ENCODE data around the gene FSTL1. TPM values are rescaled to one million over a fixed set of nuclear protein-coding genes. Genes with fewer than 3 reads are reported as not detected.

FSTL1 gene
- total RNA-seq, 4 donors from 2014 or later = 409 to 701 (median 677) TPM

GRCh38 chr3:120473389-120473788, 22.6 kb upstream of the FSTL1 start:
- H3K4me1 ChIP-seq = peaks cover 12 to 48% (median 36%) of the 10 kb centered on the region in 4 donors
- no peaks in the 10 kb centered on the region for H3K9me3 ChIP-seq
- no peaks in the 10 kb centered on the region for H3K27me3 ChIP-seq
- WGBS = 82% methylated on average over 2 of the region's 2 CpGs
- H3K36me3 ChIP-seq = no peaks in the 10 kb centered on the region
- TF ChIP-seq EP300 (IDR thresholded peaks at IDR 0.05) = no peak
- TF ChIP-seq POLR2AphosphoS5 (IDR thresholded peaks at IDR 0.05) = no peak
- H3K27ac ChIP-seq (replicated peaks in 1 of 4) = no peak overlapping the region
- intact Hi-C loops (cut with DNase I) = no loop called here
- no peak for DNase-seq (ENCODE audit: extremely low spot score)
- no peak overlapping the region for H3K4me3 ChIP-seq

- H3K9me3 ChIP-seq = no peaks in the 10 kb centered on the region
- H3K27ac ChIP-seq (replicated peaks in 1 of 4) = no peak overlapping the region
- H3K4me1 ChIP-seq = peaks cover 8 to 39% (median 28%) of the 10 kb centered on the region in 4 donors
- H3K4me3 ChIP-seq = no peak overlapping the region
- H3K36me3 ChIP-seq = no peaks in the 10 kb centered on the region
- intact Hi-C loops (cut with DNase I) = no loop called here
- H3K27me3 ChIP-seq = no peaks in the 10 kb centered on the region
- 92% methylated on average over 3 of the region's 3 CpGs for WGBS
- DNase-seq (ENCODE audit: extremely low spot score) = no peak
- TF ChIP-seq POLR2AphosphoS5 (IDR thresholded peaks at IDR 0.05) (no peak), CTCF (IDR thresholded peaks at IDR 0.05) (no peak), EP300 (IDR thresholded peaks at IDR 0.05) (no peak), POLR2A (IDR thresholded peaks at IDR 0.05; ENCODE audit: low read depth) (no peak)
Measured at GRCh38 chr3:120472121-120472844, 21.5 kb upstream of the FSTL1 start.

- Histone ChIP-seq H3K4me3 (no peak overlapping the region), H3K4me1 (peaks cover 8 to 33% (median 25%) of the 10 kb centered on the region in 4 donors), H3K27me3 (no peaks in the 10 kb centered on the region), H3K36me3 (no peaks in the 10 kb centered on the region), H3K27ac (replicated peaks in 1 of 4) (peak overlapping the region in 2 of 4 donors; percentile 68 to 71), H3K9me3 (no peaks in the 10 kb centered on the region)
- TF ChIP-seq EP300 (IDR thresholded peaks at IDR 0.05) (no peak), POLR2A (IDR thresholded peaks at IDR 0.05; ENCODE audit: low read depth) (no peak), CTCF (IDR thresholded peaks at IDR 0.05) (no peak), POLR2AphosphoS5 (IDR thresholded peaks at IDR 0.05) (no peak)
- DNase-seq (ENCODE audit: extremely low spot score) = no peak
- intact Hi-C loops (cut with DNase I) = no loop called here
- WGBS = 75% methylated on average over 3 of the region's 3 CpGs
Measured at GRCh38 chr3:120471643-120472042, 20.9 kb upstream of the FSTL1 start.

DNA sequence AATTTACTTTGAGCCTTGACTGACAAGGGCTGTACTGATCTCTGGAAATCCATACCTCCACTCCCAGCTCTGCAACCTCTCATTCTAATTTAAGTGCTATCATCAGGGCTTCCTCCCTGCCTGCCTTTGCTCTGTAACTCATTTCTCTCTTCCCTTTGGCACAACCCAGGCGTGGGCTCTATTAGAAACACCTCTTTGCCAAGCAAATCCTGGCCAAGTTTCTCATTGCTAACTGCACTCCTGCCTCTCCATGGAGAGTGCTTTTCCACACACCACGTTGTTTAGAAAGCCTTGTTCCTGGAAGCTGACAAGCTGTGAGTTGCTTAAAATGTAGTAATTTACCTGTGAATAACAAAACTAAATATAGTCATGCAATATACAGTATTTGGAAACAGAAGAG, 20.1 kb upstream of the FSTL1 start:
- TF ChIP-seq POLR2AphosphoS5 (IDR thresholded peaks at IDR 0.05) (peak; percentile 40 to 53), POLR2A (IDR thresholded peaks at IDR 0.05; ENCODE audit: low read depth) (no peak), CTCF (IDR thresholded peaks at IDR 0.05) (no peak), EP300 (IDR thresholded peaks at IDR 0.05) (peak; percentile 14)
- Histone ChIP-seq H3K27ac (replicated peaks in 1 of 4) (peak overlapping the region; percentile 55 to 71 (median 66)), H3K4me1 (peaks cover 8 to 32% (median 25%) of the 10 kb centered on the region in 4 donors), H3K36me3 (no peaks in the 10 kb centered on the region), H3K4me3 (no peak overlapping the region), H3K9me3 (no peaks in the 10 kb centered on the region), H3K27me3 (no peaks in the 10 kb centered on the region)
- WGBS = 31% methylated on average over 2 of the region's 2 CpGs
- no peak for DNase-seq (ENCODE audit: extremely low spot score)
- intact Hi-C loops (cut with DNase I) = no loop called here

- no peak overlapping the region for H3K4me3 ChIP-seq
- TF ChIP-seq POLR2AphosphoS5 (IDR thresholded peaks at IDR 0.05) (peak in 1 of 2 donors; percentile 31), CTCF (IDR thresholded peaks at IDR 0.05) (no peak)
- intact Hi-C loops (cut with DNase I) = no loop called here
- WGBS = 66% methylated on average over 4 of the region's 4 CpGs
- no peaks in the 10 kb centered on the region for H3K27me3 ChIP-seq
- peaks cover 8 to 32% (median 25%) of the 10 kb centered on the region in 4 donors for H3K4me1 ChIP-seq
- no peaks in the 10 kb centered on the region for H3K36me3 ChIP-seq
- DNase-seq (ENCODE audit: extremely low spot score) = no peak
- H3K27ac ChIP-seq (replicated peaks in 1 of 4) = peak overlapping the region; percentile 55 to 71 (median 66)
- H3K9me3 ChIP-seq = no peaks in the 10 kb centered on the region
Measured at GRCh38 chr3:120469882-120470301, 19.1 kb upstream of the FSTL1 start.
